ENCODE measurements around the gene TMEM11.

- TF ChIP-seq ATF2 (IDR thresholded peaks at IDR 0.05; ENCODE audit: low read length) (no peak), POLR2A (IDR thresholded peaks at IDR 0.05; ENCODE audit: control extremely low read depth in 1 of 2, low read depth in 2 of 2, low read length in 2 of 2) (no peak), EP300 (IDR thresholded peaks at IDR 0.05; ENCODE audit: borderline replicate concordance in 1 of 2, low read depth in 2 of 2, low read length in 2 of 2) (no peak), SP4 (IDR thresholded peaks at IDR 0.05; ENCODE audit: low read length) (no peak), CTCF (IDR thresholded peaks at IDR 0.05; ENCODE audit: control extremely low read depth in 1 of 3, insufficient read depth in 1 of 3, low read depth in 1 of 3, low read length in 3 of 3) (no peak), CREB1 (IDR thresholded peaks at IDR 0.05) (no peak), RNF2 (IDR thresholded peaks at IDR 0.05; ENCODE audit: borderline replicate concordance, low read depth, low read length, missing control alignments, poor library complexity, severe bottlenecking) (no peak), ZNF274 (IDR thresholded peaks at IDR 0.05; ENCODE audit: borderline replicate concordance, extremely low read depth, low read length) (no peak), EZH2 (IDR thresholded peaks at IDR 0.05; ENCODE audit: low read depth, low read length, severe bottlenecking) (no peak), SP1 (IDR thresholded peaks at IDR 0.05; ENCODE audit: low read depth, low read length) (no peak), TCF12 (IDR thresholded peaks at IDR 0.05; ENCODE audit: low read depth, low read length) (no peak)
Measured at GRCh38 chr17:21209511-21210175, 4.3 kb downstream of the TMEM11 start.

All from H1 (cell line).